ENCODE measurements around the gene SLC38A6. TPM values are rescaled to one million over a fixed set of nuclear protein-coding genes. Genes with fewer than 3 reads are reported as not detected.
"Not testable (repeated sequence)": the region's sequence is repeated elsewhere in the genome, so short reads cannot be mapped to it uniquely, and the experiment has no call there.

SLC38A6 gene
- total RNA-seq, 4 donors from 2014 or later = 10.4 to 34.2 (median 21.7) TPM

DNA sequence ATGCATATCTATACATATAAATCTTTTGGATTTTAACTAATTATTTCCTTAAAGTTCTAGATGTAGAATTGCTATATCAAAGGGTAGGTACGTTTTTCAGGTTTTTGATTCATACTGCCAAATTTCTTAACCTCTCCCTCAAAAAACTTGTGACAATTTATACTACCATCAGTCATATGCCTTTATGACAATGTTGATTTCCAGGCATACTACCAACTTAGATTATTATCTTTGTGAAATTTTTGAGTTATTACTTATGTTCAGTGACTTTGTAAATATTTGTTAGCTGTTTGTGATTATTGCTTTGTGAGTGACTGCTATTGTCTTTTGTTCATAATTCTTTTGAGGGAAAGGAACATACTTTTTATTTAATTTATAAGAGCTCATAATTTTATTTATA, 107.0 kb downstream of the SLC38A6 start:
- DNase-seq (ENCODE audit: low spot score in 2 of 2) = no peak
- Histone ChIP-seq H3K9me3 (peaks cover 0 to 4% (median 0%) of the 10 kb centered on the region in 4 donors), H3K27ac (no peak overlapping the region), H3K36me3 (peaks cover 0 to 25% (median 0%) of the 10 kb centered on the region in 3 donors), H3K4me1 (peaks cover 0 to 20% (median 0%) of the 10 kb centered on the region in 4 donors), H3K27me3 (no peaks in the 10 kb centered on the region), H3K4me3 (no peak overlapping the region)
- WGBS, 2 donors = 83 to 95% methylated on average over 1 of the region's 1 CpG
- TF ChIP-seq, protein P1, sequence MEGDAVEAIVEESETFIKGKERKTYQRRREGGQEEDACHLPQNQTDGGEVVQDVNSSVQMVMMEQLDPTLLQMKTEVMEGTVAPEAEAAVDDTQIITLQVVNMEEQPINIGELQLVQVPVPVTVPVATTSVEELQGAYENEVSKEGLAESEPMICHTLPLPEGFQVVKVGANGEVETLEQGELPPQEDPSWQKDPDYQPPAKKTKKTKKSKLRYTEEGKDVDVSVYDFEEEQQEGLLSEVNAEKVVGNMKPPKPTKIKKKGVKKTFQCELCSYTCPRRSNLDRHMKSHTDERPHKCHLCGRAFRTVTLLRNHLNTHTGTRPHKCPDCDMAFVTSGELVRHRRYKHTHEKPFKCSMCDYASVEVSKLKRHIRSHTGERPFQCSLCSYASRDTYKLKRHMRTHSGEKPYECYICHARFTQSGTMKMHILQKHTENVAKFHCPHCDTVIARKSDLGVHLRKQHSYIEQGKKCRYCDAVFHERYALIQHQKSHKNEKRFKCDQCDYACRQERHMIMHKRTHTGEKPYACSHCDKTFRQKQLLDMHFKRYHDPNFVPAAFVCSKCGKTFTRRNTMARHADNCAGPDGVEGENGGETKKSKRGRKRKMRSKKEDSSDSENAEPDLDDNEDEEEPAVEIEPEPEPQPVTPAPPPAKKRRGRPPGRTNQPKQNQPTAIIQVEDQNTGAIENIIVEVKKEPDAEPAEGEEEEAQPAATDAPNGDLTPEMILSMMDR (IDR thresholded peaks at IDR 0.05) = no peak
- TF ChIP-seq EP300 (IDR thresholded peaks at IDR 0.05) = no peak
- TF ChIP-seq POLR2A (IDR thresholded peaks at IDR 0.05) = no peak

DNA sequence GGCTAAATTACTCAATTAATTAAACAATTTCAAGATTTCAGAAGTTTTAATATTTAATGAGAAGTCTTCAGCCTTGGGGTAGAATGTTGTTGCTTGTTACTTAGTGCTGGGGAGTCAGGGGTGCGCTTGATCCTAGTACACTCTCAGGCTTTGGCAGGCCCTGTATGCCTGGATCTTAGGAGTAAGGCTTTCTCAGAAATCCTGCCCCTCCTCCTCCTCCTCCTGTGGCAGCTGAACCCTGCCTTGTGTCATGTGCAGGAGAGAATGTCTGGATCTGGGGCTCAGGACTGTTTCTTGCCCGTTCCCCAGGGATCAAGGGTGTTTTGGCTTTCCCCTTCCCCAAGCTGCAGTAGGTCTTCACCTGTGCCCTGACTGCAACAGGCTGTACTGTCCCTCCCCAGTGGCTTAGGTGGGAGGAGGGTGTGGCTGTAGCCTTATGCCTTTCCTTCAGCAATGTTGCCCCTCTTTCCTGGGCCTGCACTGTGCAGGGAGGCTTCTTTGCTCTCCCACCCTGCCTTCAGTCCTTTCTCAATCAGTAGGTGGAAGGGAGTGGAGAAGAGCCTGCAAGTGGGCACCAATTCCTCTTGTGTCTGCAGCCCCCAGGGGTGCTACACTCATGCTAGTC, 108.2 kb downstream of the SLC38A6 start:
- Histone ChIP-seq H3K4me3 (no peak overlapping the region), H3K27me3 (no peaks in the 10 kb centered on the region), H3K4me1 (peaks cover 0 to 20% (median 0%) of the 10 kb centered on the region in 4 donors), H3K27ac (no peak overlapping the region), H3K36me3 (peaks cover 0 to 13% (median 0%) of the 10 kb centered on the region in 3 donors), H3K9me3 (peaks cover 0 to 4% (median 0%) of the 10 kb centered on the region in 4 donors)
- WGBS, 2 donors = 79 to 81% methylated on average over 2 of the region's 2 CpGs
- no peak for DNase-seq (ENCODE audit: low spot score in 2 of 2)
- TF ChIP-seq EP300 (IDR thresholded peaks at IDR 0.05) = no peak
- TF ChIP-seq, protein P1 (IDR thresholded peaks at IDR 0.05) = no peak
- no peak for TF ChIP-seq POLR2A (IDR thresholded peaks at IDR 0.05)

DNA sequence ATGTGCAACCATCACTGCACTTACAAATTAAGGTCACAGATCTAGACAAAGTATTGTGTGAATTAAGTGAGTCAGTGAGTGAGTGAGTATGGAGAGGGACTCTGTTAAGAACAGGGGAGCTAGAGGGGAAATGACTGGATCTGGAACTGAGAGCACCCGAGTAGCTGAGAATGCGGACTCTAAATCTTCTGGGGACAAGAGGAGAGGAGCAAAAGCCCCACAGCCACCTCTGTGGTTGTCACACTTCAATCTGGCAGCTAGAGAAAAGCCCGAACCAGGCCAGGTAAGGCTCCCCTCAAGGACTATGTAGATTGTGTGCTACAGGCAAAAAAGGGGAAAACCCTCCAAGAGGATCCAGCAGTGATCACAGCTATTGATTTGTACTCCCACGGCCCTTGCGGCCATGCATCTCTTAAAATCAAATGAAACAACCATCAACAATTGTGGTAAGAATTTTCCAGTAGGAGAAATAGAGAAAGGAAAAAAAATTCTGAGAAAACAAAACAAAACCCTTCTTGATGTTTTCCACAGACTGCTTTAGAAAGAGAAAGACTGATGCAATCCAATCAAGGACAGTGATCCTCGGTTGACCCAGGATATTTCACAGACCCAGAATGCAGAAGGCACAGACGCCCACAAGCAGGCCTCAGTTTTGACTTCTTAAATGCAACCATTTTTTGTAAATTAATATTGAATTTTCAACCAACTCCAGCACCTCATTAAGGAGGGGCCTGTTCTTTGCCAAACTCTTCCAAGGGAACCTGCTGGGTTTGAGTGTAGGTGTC, 109.6 kb downstream of the SLC38A6 start:
- Histone ChIP-seq H3K36me3 (no peaks in the 10 kb centered on the region), H3K4me3 (no peak overlapping the region), H3K27ac (peak overlapping the region in 1 of 4 donors; percentile 2), H3K9me3 (peaks cover 0 to 2% (median 0%) of the 10 kb centered on the region in 4 donors), H3K4me1 (peaks cover 0 to 20% (median 0%) of the 10 kb centered on the region in 4 donors), H3K27me3 (no peaks in the 10 kb centered on the region)
- WGBS, 2 donors = 60 to 63% methylated on average over 7 of the region's 7 CpGs
- TF ChIP-seq, protein P1 (IDR thresholded peaks at IDR 0.05) = no peak
- TF ChIP-seq EP300 (IDR thresholded peaks at IDR 0.05) (no peak), POLR2A (IDR thresholded peaks at IDR 0.05) (no peak)
- no peak for DNase-seq (ENCODE audit: low spot score in 2 of 2)

DNA sequence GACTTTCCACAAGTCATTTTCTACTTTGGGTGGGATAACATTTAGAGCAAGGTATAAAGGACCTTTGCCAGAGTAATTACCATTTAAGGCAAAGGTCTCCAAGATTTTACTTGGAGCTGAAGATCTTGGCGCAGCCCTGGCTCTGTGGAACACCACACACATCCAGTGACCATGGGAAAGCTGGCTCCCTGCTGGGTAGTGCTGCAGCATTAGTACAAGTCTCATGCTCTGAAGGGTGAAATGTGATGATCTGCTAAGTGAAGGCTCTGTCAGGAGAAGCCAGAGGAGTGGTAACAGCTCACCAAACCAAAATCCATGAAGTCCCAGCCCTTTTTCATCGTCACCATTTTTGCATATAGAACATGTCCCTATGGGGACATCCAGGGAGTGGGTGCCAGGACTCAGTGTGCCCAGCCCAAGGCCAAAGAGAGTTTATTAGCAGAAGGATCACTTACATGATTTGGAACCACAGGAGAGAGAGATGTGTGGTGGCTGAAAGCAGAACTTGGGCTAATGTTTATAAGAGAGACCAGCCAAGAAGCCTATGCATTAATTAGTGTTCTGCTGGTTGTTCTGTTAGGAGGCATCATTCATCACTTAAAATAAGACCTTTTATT, 110.7 kb downstream of the SLC38A6 start:
- TF ChIP-seq POLR2A (IDR thresholded peaks at IDR 0.05) = no peak
- TF ChIP-seq, protein P1 (IDR thresholded peaks at IDR 0.05) = no peak
- TF ChIP-seq EP300 (IDR thresholded peaks at IDR 0.05) = no peak
- H3K4me3 ChIP-seq = no peak overlapping the region
- no peak for DNase-seq (ENCODE audit: low spot score in 2 of 2)
- H3K27ac ChIP-seq = peak overlapping the region in 1 of 4 donors; percentile 2
- no peaks in the 10 kb centered on the region for H3K9me3 ChIP-seq
- H3K36me3 ChIP-seq = no peaks in the 10 kb centered on the region
- peaks cover 0 to 20% (median 0%) of the 10 kb centered on the region in 4 donors for H3K4me1 ChIP-seq
- WGBS, 2 donors = 71 to 92% methylated on average over 2 of the region's 2 CpGs
- H3K27me3 ChIP-seq = no peaks in the 10 kb centered on the region

DNA sequence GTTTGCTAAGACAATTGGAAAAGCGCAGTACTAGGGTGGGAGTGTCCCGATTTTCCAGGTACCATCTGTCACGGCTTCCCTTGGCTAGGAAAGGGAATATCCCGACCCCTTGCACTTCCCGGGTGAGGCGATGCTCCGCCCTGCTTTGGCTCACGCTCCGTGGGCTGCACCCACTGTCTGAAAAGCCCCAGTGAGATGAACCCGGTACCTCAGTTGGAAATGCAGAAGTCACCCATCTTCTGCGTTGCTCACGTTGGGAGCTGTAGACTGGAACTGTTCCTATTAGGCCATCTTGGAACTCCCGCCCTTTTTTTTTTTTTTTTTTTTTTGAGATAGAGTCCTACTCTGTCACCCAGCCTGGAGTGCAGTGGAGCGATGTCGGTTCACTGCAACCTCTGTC, 117.1 kb downstream of the SLC38A6 start:
- 91 to 97% methylated on average over 13 to 15 of the region's 15 CpGs for WGBS, 2 donors
- H3K27me3 ChIP-seq; H3K27ac ChIP-seq; H3K9me3 ChIP-seq; H3K4me3 ChIP-seq; DNase-seq (ENCODE audit: low spot score in 2 of 2): not testable (repeated sequence)
- H3K4me1 ChIP-seq = peaks cover 0 to 17% (median 5%) of the 10 kb centered on the region in 4 donors
- peaks cover 0 to 12% (median 0%) of the 10 kb centered on the region in 3 donors for H3K36me3 ChIP-seq

Measured in tibial nerve (tissue), 4 donors.